ENCODE data around the gene ZNG1E. TPM values are rescaled to one million over a fixed set of nuclear protein-coding genes. Genes with fewer than 3 reads are reported as not detected.
"Not testable (repeated sequence)": the region's sequence is repeated elsewhere in the genome, so short reads cannot be mapped to it uniquely, and the experiment has no call there.

ZNG1E gene
- total RNA-seq, result 30.0 TPM
- long read RNA-seq, transcript CBWD5-202 (3 exons, 1,347 nt), result minor isoform, 5 of 57 reads
- long read RNA-seq, transcript CBWD5-207 (15 exons, 1,791 nt), result major isoform, 19 of 57 reads
- long read RNA-seq, partial matches to known transcripts, result 2 of 57 reads
- long read RNA-seq, other reads (novel, unspliced or antisense), result 26 of 57 reads

DNA sequence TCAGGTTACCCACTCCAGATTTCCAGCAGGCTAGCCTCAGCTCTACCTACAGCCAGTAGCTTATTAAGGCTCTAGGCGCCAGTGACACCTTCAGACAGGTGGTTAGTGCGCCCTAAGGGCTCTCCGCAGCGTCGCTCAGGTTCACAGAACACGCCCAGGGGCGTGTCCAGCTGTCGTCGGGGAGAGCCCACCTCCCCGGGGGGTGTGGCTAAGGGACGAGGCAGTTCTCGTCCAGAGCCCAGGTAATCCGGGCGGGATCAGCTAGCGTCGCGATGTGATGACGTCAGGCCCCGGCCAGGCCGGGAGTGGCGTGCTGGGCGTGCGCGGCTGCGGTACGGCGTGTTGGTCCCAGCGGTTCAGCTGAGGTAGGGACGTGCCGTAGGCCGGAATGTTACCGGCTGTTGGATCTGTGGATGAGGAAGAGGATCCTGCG is at the start of gene ZNG1E:
ZNG1E (plus strand) TSS at position 340 of the 433 bp plus-strand sequence; CDS start at position 389, 49 bp downstream.
- not testable (repeated sequence) for DNase-seq (ENCODE audit: low spot score)

DNA sequence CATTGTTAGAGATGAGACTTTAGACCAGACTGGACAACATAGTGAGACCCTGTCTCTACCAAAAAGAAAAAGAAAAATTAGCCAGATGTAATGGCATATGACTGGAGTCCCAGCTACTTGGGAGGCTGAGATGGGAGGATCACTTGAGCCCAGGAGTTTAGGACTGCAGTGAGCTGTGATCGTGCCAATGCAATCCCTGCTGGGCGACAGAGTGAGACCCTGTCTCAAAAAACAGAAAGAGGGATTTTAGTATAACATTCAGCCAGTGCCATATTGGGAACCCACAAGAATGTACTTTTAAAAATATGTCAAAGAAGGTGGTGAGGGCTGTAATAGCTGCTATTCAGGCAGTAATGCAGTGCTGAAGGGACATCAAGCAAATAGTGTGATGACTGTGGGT is 2.1 kb upstream of the ZNG1E start:
- DNase-seq (ENCODE audit: low spot score), result not testable (repeated sequence)

DNA sequence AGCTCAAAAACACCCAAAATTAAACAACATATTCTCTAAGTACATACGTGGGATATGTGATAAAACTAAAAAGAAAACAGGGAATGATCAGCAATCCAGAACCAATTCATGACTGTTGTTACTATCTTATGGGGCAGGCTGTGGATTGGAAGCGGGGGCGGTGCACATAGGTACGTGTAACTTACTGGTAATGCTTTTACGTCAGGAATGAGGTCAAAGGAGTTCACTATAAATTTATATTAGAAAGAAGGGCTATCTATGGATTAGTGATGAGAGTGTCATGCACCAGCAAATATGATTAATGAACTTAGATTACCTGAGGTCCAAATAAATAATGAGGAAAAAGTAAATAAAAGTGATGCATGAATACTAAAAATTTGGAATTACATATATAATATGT is 710 bp upstream of the ZNG1E start:
- DNase-seq (ENCODE audit: low spot score), result not testable (repeated sequence)

GRCh38 chr9:65676389-65676788 is 661 bp downstream of the ZNG1E start:
- not testable (repeated sequence) for DNase-seq (ENCODE audit: low spot score)

DNA sequence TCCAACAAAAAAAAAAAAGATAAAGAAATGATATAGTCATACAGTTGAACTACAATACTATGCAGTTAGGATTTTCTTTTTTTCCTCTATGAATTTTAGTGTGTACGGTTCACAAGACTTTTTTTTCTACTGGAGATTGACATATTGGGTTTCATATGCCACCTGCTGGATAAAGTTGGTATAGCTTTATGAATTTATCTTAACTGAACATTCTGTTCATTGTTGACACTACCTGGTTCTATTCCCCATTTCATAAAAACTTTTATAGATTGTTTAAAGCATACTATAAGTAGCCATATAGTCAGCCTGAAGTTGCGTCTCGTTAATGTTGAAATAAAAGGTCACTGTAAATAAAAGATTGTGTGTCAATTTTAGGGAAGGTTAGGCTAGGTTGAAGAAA is 2.8 kb downstream of the ZNG1E start:
- DNase-seq (ENCODE audit: low spot score), result not testable (repeated sequence)

DNA sequence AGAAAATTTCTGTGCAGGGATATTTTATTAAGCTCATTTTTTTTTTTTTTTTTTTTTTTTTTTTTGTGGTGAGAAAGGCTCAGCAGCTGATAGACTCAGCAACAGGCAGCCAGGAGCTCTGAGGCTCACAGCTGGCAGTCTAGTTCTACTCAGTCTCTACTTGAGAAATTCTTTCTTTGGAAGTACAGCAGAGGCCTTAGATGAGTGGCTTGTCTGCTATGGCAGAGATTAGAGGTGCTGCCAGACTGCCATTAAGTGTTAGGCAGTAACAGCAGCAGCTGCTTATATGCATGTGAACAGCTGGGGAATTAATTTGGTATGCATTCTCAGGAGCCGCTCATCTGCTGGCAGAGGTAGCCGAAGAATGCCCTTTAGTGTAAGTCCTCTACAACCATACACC is 27.8 kb downstream of the ZNG1E start:
- DNase-seq (ENCODE audit: low spot score), result not testable (repeated sequence)

GRCh38 chr9:65714445-65714844 is 38.7 kb downstream of the ZNG1E start:
- DNase-seq (ENCODE audit: low spot score), result not testable (repeated sequence)

- peak; percentile 69 for DNase-seq (ENCODE audit: low spot score)
Observed at GRCh38 chr9:65737096-65737564, 61.4 kb downstream of the ZNG1E start, which contains the start of gene FOXD4L4. Gene FOXD4L4 (plus strand): TSS chr9:65737146. CDS start chr9:65737146, 0 bp downstream.

DNA sequence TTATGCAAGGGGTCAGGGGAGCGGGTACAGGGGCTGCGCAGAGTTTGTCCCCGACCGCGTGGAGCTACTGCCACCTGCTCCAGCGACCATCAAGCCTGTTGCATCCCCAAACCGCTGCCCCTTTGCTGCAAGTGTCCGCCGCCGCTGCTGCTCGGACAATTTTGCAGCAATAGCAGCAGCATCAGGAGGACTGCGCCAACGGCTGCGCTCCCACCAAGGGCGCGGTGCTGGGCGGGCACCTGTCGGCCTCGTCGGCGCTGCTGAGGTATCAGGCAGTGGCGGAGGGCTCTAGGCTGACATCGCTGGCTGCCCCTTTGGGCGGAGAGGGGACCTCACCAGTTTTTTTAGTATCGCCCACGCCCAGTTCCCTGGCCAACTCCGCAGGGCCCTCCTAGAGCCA is 62.4 kb downstream of the ZNG1E start:
- not testable (repeated sequence) for DNase-seq (ENCODE audit: low spot score)

Other genes starting within 250 kb of the ZNG1E start
- gene FOXD4L4, start 61.2 kb downstream of the ZNG1E start, total RNA-seq, result not detected